NCI-H2107 treated with DMSO at 0.1 percent for 48 hours (cell line): Measurements from ENCODE around the gene FAM229A.

ENCODE experiments used
- DNase-seq: peaks from one replicate; lab custom pipeline; 2025; ENCODE audit not compliant: unreplicated experiment; lab: John Stamatoyannopoulos, UW

Gene FAM229A

DNA sequence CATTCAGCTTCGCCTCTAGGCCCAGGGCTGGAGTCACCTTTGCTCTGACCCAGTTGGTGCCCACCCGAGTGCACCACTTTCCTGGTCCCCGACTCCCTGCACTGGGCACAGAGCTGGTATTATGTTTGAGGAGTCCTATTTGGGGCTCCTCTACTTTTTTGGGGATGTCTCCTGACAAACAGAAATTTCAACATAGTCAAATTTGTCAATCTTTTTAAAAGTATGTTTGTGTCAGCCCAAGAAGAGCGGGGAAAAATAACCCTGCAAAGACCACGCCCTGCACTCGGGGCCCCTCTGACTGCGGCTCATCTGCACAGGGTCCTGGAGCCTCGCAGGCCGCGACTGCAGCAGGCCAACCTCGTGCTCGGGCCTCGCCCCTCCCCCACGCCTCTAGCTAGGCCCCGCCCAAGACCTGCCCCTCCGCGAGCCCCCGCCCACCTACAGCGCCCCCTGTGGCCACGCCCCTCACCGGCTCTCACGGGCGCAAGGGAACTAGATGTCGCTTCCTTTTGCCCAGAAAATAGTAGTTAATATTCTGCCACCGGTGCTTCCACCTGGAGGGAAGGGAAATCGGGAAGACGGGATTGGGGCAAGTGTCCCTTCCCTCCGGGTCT lies 11.4 kb downstream of the FAM229A start:
- DNase-seq: peak; percentile 55

DNA sequence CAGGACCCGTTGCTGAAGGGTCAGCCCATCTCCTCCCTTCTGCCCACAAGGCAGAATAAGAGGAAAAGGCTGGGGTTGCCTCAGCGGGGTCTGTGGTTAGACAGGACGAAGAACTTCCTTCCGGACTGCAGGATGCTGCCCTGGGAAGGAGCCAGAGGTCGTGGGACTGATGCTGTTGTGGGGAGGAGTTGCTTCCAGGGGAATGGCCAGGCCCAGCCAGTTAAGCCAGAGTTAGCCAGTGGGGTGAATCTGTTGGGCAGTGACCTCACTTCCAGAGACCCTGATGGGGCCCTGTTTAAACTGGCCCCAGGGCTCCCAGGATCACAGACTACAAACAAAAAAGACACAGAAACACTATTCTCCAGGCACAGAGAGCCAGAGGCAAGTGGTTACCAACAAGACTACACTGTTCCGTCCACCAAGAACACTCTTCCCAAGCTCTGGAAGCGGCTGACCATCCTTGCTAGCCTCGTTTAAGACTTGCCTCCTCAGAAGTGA lies 13.0 kb downstream of the FAM229A start:
- no peak for DNase-seq

DNA sequence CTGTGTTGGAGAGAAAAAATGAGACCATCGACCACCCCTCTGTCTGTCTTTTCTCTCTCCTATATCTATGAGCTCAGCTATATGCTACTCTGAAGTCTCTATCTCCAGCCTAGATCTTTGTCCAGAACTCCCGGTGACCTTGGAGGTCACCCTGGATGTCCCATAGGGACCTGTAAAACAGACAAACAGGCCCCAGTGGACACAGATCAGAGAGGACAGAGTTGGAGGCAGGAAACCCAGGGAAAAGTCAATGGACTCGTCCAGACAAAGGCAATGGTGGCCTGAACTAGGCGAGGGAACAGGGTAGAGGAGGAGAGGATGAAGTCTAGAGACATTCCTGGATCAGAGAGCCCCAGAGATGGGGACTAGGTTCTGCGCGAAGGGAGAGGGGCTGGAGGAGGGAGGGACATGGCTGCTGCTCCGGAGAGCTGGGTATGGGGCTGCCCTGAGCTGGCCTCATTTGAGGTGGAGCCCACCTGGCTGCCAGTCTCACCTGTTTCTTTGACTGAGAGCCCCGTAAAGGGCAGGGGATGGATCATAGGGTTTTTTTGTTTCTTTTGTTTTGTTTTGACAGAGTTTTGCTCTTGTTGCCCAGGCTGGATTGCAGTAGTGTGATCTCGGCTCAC lies 15.6 kb downstream of the FAM229A start:
- no peak for DNase-seq

DNA sequence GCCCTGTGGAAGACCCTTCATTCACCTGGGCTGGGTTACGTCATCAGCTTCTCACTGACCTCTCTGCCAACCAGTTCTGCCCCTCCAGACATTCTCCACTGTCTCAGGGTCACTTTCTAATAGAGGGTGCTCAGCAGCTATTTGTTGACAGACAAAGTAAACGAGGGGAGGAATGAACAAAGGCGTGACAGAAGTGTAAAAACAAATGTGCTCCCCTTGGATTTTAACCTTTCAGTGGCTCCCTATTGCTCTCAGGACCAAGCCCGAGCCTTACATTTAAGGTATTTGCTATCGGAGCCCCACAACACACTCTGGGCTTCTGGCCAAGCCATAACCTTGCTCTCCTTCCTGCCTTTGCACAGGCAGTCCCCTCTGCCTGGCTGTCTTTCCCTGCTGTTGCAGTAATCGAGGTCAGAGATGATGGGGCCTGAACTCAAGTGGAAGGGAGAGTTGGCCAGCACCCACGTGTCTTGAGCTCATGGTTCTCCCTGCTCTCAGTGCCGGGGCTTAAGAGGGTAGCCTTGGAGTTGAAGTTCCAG lies 16.9 kb downstream of the FAM229A start:
- peak; percentile 40 for DNase-seq

DNA sequence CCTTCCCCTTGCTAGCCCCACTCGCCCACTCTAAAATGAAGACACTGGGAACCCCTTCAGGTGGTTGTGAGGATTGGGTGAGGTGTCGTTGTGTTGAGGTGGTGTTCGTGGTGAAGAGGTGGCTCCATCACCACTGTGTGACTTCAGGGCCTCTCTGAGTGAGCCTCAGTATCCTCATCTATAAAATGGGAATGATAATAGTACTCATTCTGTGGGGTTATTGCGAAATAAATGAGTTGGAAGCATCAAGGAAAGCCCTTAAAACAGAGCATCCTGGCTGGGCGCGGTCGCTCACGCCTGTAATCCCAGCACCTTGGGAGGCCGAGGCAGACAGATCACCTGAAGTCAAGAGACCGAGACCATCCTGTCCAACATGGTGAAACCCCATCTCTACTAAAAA lies 19.6 kb downstream of the FAM229A start:
- DNase-seq: no peak

DNA sequence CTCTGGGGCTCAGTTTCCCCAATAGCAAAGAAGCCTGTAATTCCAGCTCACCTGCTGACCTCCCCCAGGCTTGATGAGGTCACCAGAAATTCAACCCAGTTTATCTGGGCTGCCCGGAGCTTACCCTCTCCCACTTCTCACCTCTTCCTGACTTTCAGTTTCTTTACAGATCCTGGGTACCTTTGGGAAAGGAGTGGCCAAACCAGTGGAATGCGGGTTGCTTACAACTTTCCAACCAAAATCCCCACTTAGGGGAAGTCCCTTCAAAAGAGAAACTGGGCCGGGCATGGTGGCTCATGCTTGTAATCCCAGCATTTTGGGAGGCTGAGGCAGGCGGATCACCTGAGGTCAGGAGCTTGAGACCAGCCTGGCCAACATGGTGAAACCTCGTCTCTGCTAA lies 20.3 kb downstream of the FAM229A start:
- no peak for DNase-seq

DNA sequence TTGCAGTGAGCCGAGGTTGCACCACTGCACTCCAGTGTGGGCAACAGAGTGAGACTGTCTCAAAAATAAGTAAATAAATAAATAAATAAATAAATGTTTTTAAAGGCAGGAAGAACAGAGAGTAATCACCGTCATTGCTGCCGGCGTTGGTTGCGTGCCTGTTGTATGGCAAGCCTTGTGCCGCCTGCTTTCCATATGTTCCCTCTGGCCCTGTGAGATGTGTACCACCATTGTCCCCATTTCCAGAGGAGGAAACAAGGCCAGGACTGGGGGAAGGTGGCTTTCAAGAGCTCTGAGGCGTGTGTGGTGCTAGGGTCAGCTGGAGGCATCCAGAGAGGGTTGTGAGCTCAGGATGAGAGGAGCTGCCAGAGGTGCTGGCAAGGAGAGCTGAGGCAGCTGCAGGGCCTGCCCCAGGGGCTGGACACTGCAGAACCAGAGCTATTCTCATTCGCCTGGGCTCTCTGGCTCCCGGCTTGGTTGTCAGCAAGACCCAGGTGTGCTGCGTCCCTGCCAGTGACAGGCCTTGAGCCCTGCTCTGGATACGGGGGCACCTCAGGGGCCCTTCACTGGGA lies 21.0 kb downstream of the FAM229A start:
- DNase-seq: no peak

DNA sequence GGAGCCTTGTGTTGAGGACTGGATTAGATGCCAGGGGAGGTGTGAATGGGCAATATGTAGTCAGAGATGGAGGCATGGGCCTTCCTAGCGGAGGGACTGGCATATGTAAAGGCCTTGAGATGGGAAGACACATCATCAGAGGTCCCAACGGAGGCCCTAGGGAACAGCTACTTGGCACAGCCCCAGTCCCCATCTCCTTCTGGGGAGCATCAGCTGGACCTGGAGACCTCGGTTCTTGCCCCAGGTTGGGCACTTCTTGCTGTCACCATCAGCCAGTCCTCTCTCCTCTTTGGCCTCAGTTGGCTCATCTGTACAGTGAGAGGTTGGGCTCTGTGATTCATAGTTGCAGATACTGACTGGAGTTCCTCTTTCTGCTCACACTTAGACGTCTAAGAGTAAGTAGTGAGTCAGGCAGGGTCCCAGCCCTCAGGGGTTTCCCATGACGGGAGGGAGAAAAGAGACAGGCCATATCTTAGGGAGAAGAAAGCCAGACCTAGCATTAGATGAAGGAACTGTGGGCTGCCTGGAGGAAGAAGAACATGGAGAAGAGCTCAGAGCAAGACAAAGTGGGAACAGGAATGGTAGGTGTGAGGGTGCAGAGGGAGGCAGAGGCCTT lies 22.8 kb downstream of the FAM229A start:
- DNase-seq: no peak

DNA sequence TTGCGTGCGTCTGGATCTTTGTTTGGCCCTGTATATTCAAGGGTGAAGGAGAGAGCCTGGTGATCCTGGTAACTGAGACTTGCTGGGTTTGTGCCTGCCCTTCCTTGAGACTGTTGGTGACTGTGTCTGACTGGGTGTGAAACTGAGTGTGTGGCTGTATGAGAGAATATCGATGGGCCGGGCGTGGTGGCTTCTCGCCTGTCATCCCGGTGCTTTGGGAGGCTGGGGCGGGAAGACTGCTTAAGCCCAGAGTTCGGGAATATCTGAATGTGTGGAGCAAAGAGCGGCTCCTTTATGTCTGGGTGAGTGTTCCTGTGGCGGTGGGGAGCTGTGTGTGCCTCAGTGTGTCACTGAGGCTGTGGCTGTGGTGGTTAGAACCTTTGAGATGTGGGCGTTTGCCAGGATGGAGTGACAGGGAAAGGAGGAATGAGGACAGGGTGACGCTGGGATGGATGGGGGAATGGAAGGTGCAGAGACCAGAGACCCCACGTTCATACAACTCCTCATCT lies 23.6 kb downstream of the FAM229A start:
- no peak for DNase-seq

DNA sequence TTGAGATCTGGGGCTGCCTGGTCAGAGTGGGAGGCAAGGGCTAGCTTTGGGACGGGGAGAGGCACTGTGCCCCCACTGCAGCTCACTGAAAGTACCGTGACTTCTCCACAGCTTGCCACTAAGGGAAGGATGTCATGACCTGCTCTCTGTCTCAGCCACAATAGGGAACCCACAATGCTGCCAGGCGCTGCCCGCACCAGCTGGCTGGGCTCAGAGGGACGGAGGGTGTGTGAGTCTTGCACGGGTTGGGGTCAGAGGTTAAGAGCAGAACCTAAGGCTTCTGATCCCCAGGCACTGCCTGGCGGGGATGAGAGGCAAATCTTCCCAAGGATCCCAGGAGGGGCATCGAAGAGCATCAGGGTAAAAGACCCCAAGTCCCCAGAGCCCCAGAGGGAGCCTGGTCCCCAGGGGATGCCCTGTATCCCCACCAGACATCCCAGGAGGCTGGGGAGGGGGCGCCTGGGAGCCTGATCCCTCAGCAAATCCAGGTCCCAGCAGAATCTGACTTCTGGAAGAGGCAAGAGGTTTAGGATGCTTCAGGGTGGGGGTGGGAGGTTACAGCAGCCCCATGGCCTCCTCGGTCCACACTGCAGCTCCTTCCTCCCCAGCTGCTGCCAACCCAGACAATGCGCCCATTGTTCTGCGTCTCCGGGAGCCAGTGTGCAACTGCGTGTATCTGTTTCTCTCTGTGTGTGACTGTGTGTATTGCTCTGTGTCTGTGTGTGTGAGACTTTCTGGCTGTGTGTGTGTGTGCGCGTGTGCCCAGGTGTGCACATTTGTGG lies 24.2 kb downstream of the FAM229A start:
- DNase-seq: peak; percentile 68

DNA sequence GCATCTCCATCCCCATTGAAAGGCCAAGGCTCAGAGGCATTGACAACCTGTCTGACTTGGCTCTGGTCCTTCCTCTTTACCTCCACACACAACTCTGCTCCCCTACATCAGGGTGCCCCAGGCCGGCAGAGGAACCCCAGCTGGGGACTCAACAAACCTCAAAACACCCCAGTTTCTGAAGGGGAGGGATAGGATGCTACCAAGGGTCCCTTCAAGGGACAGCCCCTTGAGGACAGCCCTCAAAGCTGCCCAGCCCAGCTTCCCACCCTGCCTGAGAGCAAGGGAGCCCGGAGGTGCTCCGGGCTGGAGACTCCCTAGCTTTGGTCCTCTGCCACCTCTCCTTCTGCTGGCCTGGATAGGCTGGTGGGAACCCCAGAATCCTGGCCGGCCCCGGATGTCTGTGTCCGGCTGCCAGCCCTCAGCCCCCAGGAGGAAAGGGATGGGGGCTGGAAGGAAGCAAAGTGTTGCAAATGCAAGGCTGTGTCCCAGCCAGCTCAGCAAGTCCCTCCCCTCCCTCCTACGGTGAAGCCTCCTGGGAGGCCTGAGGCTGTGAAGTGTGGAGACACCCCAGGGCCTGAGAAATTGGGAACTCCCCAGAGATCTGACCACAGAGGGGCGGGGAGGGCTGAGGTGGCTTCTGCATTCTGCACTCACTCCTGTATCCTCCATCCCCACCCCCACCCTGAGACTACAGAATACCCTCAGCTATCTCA lies 25.2 kb downstream of the FAM229A start:
- peak; percentile 55 for DNase-seq

DNA sequence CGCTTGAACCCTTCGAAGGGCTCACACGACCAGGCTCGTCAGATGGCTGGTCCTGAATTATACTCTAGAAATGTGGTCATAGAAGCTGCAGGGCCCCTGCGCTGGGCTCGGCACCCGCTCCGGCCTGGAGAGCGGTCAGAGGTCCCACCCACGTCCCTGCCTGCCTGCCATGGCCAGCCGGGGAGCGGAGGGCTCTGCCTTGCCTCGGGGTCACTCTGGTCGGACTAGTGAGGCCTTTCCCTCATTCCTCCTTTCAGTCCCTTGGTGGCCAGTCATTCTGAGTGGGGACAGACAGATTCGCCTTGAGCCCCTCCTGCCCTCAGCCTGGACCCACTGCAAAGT lies 25.7 kb downstream of the FAM229A start:
- DNase-seq: no peak

DNA sequence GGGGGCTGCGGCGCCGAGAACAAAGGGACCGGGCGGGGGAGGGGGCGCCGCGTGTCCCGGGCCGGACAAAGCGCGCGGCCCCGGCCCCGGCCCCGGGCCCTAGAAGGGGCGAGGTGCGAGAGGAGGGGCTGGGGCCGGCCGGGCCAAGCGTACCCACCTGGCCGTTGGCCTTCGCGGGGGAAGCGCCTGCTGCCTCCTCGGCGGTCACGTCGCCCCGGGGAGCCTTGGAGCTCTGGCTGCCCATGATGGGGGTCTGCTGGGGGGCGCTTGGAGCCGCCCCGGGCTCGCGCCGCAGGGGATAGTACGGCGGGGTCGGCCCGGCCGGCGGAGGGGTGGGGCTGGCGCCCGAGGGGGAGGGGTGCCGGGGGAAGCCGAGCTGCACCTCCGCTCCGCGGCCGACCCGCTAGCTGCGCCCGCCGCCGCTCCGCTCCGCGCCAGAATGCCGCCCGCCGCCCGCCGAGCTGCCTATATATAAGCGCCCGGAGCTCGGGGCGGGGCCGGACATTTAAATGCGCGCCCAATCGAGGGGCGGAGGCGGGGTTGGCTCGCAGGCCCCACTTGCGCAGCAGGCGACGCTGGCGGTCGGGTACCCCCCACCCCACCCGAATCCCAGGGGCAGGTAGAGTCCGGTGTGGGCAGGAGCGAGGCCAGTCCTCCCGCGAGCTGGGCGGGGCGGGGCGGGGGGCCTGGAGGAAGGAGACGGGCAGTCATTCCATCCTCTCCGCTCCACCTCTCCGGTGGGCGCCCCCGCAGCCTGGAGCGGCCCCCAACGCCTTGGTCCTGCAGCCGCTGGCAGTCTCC lies 26.3 kb downstream of the FAM229A start, which contains the start of gene MARCKSL1:
Gene MARCKSL1 (minus strand): TSS at position 444 of the 801 bp plus-strand sequence. CDS start 200 bp downstream, at position 244.
- peak; percentile 53 for DNase-seq

DNA sequence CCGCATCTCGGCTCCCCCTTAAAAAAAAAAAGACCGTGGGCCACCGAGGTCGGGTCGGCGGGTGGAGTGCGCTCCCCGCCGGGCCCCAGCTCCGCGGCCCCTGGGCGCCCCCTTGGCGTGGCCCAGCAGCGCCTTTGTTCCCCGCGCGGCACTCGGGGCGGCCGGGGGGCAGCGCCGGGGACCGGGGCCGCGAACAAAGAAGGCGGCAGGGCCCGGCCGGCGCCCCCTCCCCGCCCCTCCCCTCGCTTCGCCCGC lies 26.8 kb downstream of the FAM229A start:
- DNase-seq: no peak

DNA sequence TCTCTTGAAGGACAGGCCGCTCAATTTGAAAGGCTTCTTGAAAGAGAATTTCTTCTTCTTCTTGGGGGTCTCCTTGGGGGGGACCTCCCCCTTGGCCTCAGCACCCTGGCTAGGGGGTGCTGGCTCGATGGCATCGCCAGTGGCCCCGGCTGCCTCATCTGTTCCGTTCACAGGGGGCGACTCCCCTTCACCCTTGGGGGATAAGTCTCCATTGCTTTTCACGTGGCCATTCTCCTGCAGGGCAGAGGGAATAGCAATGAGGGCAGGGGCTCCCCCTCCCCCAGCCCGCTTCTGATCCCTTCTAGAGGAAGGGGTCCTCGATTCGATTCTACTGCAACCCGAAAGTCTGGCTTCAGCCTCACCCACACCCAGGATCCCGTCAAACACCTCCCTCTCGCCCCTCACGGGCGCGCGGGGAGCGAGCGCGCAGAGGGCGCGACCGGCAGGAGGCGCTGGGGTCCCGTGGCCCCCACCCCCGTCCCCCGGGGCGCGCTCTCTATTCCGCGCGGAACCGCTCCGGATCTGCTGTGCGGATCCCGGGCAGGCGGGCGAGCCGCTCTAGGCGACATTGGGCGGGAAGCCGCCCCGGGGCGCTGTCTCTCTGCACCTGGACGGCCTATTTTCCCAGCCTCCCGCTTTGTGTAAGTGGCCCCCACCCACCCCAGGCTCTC lies 27.3 kb downstream of the FAM229A start:
- DNase-seq: no peak

DNA sequence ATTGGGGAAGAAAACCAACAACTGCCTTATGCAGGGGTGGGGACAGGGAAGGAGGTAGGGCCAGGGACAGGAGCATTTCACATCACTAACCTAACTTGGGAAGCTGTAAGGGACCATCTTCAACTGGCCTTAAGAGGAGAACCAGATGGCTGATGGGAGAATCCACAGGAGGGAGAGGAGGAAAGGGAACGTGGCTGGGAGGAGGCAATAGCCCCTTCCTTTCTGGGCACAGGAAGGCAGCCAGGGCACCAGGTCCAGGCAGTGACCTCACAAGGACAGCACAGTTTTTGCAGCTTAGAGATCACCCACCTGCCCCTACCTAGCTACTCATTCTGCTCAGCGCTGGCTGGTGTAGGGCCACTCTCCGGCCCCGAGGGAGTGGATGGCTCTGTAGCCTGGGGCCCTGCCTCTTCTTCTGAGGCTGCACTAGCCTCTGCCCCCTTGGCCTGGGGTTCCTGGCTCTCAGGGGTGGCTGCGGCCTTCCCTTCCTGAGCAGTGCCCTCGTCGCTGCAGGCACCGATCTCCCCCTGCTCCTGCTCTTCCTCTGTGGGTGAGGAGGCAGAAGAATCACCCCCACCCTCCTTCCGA lies 27.9 kb downstream of the FAM229A start:
- DNase-seq: no peak

DNA sequence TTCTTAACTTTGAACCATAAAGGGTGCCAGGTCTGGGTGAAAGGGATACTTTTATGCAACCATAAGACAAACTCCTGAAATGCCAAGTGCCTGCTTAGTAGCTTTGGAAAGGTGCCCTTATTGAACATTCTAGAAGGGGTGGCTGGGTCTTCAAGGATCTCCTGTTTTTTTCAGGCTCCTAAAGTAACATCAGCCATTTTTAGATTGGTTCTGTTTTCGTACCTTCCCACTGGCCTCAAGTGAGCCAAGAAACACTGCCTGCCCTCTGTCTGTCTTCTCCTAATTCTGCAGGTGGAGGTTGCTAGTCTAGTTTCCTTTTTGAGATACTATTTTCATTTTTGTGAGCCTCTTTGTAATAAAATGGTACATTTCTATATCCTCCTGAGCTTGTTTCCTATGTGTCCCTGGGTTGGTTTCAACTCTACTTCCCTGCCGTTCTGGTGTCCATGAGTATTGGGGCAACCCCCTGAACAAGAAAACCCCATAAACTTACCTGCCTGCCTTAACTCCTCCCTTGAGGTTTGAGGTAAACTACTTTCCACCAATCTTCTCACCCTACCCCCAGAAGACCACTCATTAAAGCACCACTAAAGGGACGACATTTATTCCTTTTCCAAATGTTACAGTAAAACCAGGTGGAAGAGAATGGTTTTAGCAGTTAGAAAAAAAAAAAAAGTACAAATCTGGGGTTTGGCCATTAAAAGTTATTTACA lies 28.9 kb downstream of the FAM229A start:
- DNase-seq: no peak
